Adipocyte (in vitro differentiated cells): ENCODE results near the gene METTL25.
A peak's percentile ranks its signal among the peaks of the same experiment; 100 is the strongest.

Experiments used
- DNase-seq: peaks from one replicate; pipeline ENCODE4 v3.0.0-alpha.2; 2015; ENCODE audit warnings: low read depth
- H3K27me3 ChIP-seq: replicated peaks from 2 replicates; pipeline ENCODE4 v1.7.0; 2013; ENCODE audit warnings: mild to moderate bottlenecking, low read length, moderate library complexity; ENCODE audit not compliant: control insufficient read depth, insufficient read depth
- H3K36me3 ChIP-seq: 2 replicates; pipeline ENCODE4 v1.7.0; 2013; ENCODE audit warnings: low read length, mild to moderate bottlenecking, moderate library complexity; ENCODE audit not compliant: control insufficient read depth, insufficient read depth, severe bottlenecking
- H3K4me1 ChIP-seq: 2 replicates; pipeline ENCODE4 v1.7.0; 2013; ENCODE audit warnings: mild to moderate bottlenecking, low read length, moderate library complexity; ENCODE audit not compliant: control insufficient read depth, insufficient read depth
- H3K4me3 ChIP-seq: 2 replicates; pipeline ENCODE4 v1.7.0; 2013; ENCODE audit warnings: mild to moderate bottlenecking, low read length, moderate library complexity
- H3K9ac ChIP-seq: 2 replicates; pipeline ENCODE4 v1.7.0; 2013; ENCODE audit warnings: mild to moderate bottlenecking, low read length, moderate library complexity
- H3K9me3 ChIP-seq: 2 replicates; pipeline ENCODE4 v1.7.0; 2013; ENCODE audit warnings: mild to moderate bottlenecking, low read length, moderate library complexity; ENCODE audit not compliant: control insufficient read depth

The METTL25 gene

DNA sequence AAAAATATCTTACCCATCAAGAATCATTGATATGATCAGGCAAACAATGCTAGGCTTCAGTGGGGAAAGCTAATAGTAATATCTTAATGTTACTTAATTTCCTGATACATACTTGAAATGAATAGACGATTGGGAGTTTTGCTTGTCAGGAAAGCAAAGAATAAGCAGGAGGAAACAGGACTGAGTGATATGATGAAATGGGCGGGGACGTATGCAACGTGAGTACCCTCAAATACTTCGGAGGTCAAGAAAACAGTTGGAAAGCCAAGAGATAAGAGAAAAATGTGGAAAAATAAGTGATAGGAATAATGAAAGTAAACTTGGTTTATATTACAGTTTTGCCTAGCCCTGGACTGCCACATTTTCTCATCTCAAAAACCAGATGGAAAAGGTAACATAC is 49.2 kb downstream of the METTL25 start:
- Histone ChIP-seq H3K36me3 (peaks cover 11% of the 10 kb centered on the region), H3K4me3 (no peak overlapping the region), H3K27me3 (no peaks in the 10 kb centered on the region), H3K9me3 (no peaks in the 10 kb centered on the region), H3K9ac (no peak overlapping the region), H3K4me1 (no peaks in the 10 kb centered on the region)
- DNase-seq = peak; percentile 12

DNA sequence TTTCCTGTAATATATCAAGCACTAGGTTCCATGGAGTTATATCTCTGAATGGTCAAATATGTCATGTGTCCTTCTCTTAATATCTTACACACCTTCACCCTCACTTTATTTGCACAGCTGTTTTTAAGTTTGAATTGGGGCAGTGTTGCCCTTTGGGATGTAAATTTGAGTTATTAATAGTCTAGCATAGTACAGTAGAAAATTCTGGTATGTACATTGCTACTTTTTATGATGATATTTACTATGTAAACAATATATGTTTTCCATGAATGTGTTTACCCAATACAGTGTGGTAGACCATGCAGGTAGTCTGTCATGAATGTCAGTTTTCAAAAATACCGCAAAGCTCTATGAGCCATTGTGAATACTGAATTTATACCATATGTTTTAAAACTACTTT is 50.5 kb downstream of the METTL25 start:
- H3K9ac ChIP-seq = no peak overlapping the region
- H3K27me3 ChIP-seq = no peaks in the 10 kb centered on the region
- H3K9me3 ChIP-seq = no peaks in the 10 kb centered on the region
- peaks cover 11% of the 10 kb centered on the region for H3K36me3 ChIP-seq
- no peak overlapping the region for H3K4me3 ChIP-seq
- DNase-seq = no peak
- H3K4me1 ChIP-seq = no peaks in the 10 kb centered on the region

DNA sequence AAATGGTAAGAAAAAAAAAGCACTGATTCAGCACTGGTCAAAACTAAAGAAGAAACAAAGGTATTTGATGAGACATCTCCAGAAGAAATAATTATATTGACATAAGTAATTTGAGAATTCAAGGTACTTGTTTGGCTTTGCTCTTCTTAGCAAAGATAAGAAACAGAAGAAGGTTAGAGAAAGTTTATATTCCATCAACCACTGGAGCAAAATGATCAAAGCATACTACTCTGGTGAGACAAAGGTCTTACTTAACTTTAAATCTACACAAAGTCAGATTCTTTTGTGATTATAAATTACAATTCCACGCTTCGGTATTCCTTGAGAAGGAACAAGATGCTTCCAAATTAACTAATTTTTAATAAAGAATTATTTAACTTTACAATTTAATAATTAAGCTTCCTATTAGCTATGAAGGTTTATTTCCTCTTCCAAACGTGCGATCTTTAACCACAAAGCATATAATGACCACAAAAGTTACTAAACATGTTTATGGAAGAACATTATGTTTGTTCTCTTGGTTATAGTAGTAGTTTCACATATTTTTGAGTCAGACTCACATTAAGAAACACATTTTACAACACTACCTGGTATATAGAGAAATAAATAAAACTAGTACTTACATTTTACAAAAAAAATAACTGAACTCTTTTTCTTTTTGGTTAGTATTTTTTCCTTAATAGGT is 53.4 kb downstream of the METTL25 start:
- no peak for DNase-seq
- Histone ChIP-seq H3K4me3 (no peak overlapping the region), H3K9ac (no peak overlapping the region), H3K9me3 (no peaks in the 10 kb centered on the region), H3K36me3 (peaks cover 7% of the 10 kb centered on the region), H3K27me3 (no peaks in the 10 kb centered on the region), H3K4me1 (no peaks in the 10 kb centered on the region)

DNA sequence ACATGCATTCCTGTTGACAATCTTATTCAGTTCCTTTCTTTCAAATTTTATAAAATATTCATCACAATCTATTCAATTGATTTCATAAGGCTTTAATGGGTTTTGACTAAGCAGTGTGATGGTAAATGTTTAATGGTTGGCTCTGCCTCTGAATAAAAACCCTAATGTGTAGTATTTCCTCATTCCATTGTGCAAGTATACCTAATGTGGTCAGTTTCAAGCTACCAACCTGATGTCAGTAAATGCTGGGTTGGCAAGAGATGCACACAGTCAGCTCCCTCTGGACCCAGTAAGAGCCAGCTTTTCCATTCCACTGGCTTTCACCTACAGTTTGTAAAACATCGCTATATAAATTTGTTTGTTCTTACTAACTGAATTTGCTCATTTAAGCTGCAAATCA is 53.9 kb downstream of the METTL25 start:
- no peaks in the 10 kb centered on the region for H3K9me3 ChIP-seq
- no peaks in the 10 kb centered on the region for H3K27me3 ChIP-seq
- no peaks in the 10 kb centered on the region for H3K4me1 ChIP-seq
- DNase-seq = no peak
- no peak overlapping the region for H3K4me3 ChIP-seq
- H3K36me3 ChIP-seq = peaks cover 7% of the 10 kb centered on the region
- H3K9ac ChIP-seq = no peak overlapping the region

DNA sequence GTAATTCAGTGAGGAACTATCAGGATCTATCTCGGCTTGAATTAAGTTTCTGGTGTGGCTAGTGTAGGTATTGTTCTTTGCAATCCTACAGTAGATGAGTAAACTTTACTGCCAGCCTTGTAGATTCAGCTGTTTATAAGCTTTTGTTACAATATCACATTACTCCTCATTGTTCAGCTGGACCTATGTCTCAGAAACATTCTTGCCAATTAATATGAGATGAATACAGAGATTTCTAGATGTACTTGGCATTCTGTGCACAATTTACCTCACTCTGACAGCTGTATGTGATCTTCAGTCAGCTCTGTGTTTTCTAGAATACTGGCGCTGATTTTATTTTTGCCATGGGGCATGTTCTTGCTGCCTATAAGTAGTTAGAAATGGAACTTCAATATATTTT is 55.7 kb downstream of the METTL25 start:
- DNase-seq = peak; percentile 43
- H3K27me3 ChIP-seq = no peaks in the 10 kb centered on the region
- no peaks in the 10 kb centered on the region for H3K9me3 ChIP-seq
- H3K4me3 ChIP-seq = no peak overlapping the region
- no peak overlapping the region for H3K9ac ChIP-seq
- no peaks in the 10 kb centered on the region for H3K4me1 ChIP-seq
- H3K36me3 ChIP-seq = peaks cover 3% of the 10 kb centered on the region

DNA sequence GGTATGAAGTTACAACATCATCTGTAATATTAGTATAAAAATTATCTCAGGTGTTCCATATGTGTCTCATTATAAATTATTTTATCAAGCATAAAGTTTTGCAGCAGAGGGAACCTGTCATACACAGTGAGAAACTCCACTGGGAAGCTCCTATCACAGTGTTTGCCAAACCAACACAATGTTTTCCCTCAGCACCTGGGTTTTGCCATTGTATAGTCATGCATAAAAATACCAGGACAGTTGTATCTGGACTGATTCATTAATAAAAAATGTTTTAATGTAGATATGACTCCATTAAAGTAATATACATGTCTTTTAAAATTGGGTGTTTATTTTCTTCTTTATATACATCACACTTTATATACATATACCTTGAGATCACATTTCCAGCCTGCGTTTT is 56.6 kb downstream of the METTL25 start:
- Histone ChIP-seq H3K27me3 (no peaks in the 10 kb centered on the region), H3K9me3 (no peaks in the 10 kb centered on the region), H3K36me3 (peaks cover 3% of the 10 kb centered on the region), H3K4me3 (no peak overlapping the region), H3K9ac (no peak overlapping the region), H3K4me1 (no peaks in the 10 kb centered on the region)
- DNase-seq = no peak

DNA sequence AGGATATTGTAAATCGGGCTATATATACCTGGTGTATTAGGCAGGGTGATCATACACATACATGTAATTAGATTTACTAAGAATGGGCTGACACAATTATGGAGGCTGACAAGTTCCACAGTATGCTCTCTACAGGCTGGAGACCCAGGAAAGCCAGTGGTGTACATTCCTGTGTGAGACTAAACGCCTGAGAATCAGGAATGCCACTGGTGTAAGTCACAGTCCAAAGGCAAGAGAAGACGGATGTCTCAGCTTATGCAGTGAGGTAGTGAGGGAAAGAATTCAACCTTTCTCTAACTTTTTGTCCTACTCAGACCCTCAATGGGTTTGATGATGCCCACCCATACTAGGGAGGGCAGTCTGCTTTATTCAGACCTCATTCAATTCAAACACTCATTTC is 57.1 kb downstream of the METTL25 start:
- Histone ChIP-seq H3K9ac (no peak overlapping the region), H3K36me3 (peaks cover 3% of the 10 kb centered on the region), H3K4me1 (no peaks in the 10 kb centered on the region), H3K27me3 (no peaks in the 10 kb centered on the region), H3K4me3 (no peak overlapping the region), H3K9me3 (no peaks in the 10 kb centered on the region)
- peak; percentile 22 for DNase-seq

DNA sequence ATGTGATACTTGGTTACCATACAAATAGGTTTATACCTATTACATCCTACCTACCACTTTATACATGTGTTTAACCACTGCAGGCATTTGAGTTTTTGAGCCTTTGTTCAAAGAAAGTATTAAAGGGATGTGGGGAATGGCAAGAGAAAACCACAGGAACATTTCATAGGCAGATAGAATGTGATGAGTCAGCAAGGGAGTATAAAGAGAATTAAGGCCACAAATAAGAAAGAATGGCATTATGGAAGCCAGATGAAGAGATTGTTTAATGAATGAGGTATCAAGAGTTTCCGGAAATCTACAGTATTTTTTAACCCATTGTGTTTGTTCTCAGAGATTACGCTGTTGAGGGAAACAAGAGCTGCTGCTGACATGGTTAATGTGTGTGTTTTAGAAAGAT is 66.9 kb downstream of the METTL25 start:
- H3K27me3 ChIP-seq = no peaks in the 10 kb centered on the region
- H3K4me3 ChIP-seq = no peak overlapping the region
- H3K9ac ChIP-seq = no peak overlapping the region
- peak; percentile 59 for DNase-seq
- H3K9me3 ChIP-seq = no peaks in the 10 kb centered on the region
- H3K36me3 ChIP-seq = no peaks in the 10 kb centered on the region
- H3K4me1 ChIP-seq = no peaks in the 10 kb centered on the region

DNA sequence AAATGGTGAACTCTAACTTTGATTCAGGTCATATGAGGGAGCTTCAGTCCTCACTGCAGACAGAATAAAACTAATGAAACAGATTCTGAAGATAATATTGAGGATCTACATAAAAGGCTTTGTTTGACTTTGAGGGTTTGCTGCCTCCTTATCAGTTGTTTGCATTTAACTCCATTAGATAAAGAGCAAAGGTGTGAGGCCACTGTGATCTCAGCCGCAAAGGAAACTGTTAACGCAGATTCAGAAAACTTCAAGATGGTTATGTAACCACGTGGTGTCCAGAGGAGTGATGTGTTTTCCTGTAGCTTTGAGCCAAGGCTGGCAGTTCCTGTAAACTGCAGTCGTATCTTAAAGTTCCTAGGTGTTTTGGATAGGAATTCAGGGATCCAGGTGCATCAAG is 67.8 kb downstream of the METTL25 start:
- H3K4me1 ChIP-seq = no peaks in the 10 kb centered on the region
- no peak overlapping the region for H3K4me3 ChIP-seq
- H3K9me3 ChIP-seq = no peaks in the 10 kb centered on the region
- H3K27me3 ChIP-seq = no peaks in the 10 kb centered on the region
- DNase-seq = no peak
- no peaks in the 10 kb centered on the region for H3K36me3 ChIP-seq
- H3K9ac ChIP-seq = no peak overlapping the region

DNA sequence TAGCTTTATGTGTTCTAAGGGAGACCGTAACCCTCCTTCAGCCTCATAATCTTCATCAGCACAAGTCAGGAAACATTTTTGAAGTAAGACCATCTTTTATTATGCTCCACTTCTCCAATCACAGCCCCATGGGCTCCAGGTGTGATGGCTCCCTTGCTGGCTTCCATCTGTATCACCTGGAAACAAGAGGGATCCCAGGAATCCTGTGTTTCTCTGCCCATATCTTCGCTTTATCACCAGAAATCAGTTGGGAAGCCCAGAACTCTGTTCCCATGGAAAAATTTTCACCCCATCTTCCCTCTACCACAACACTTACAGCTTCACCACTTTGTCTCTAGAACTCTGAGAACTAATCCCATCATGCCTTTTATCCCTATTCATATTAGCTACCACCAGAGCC is 68.3 kb downstream of the METTL25 start:
- no peak for DNase-seq
- Histone ChIP-seq H3K27me3 (no peaks in the 10 kb centered on the region), H3K9me3 (no peaks in the 10 kb centered on the region)

DNA sequence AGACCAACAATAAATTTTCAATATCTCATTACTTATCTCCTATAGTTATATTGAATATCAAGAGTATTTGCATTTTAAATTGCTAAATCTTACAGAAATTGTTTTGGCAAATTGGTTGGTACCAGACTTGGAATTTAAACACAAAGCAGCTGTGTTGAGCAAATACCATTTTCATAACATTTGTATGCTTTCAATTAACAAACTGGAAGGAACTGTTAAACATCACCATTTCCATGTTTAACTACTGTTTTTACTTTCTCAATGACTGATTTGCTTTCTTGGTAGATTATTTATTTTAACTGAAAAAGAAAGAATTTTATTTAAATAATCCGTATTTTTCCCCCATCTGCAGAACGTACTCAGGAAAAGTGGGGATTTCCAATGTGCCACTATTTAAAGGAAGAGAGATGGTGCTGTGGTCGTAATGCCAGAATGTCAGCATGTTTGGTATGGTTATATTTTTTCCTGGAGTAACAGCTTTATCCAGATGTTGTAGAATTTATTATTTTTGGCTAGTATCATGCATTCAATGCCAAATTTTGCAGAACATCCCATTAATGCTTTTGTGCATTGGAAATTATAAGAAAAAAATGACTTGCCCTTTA is 72.3 kb downstream of the METTL25 start:
- Histone ChIP-seq H3K4me3 (no peak overlapping the region), H3K27me3 (no peaks in the 10 kb centered on the region), H3K4me1 (no peaks in the 10 kb centered on the region), H3K9me3 (no peaks in the 10 kb centered on the region), H3K36me3 (no peaks in the 10 kb centered on the region), H3K9ac (no peak overlapping the region)
- peak; percentile 13 for DNase-seq

More for the DNA sequence above, 68.3 kb downstream of the METTL25 start:
- Histone ChIP-seq H3K36me3 (no peaks in the 10 kb centered on the region), H3K9ac (no peak overlapping the region), H3K4me3 (no peak overlapping the region), H3K4me1 (no peaks in the 10 kb centered on the region)
